Stimulated activated CD8-positive, alpha-beta memory T cell treated with anti-CD3 and anti-CD28 coated beads, Interleukin-4, amount 100 ng/mL, for 24 hours (primary cell): ENCODE results near the gene STAT3.
"Not testable (repeated sequence)": the region's sequence is repeated elsewhere in the genome, so short reads cannot be mapped to it uniquely, and the experiment has no call there.

Experiments
- DNase-seq: peaks from one replicate; pipeline ENCODE4 v3.0.0-alpha.2; 2020; ENCODE audit warnings: low read depth

STAT3 gene

GRCh38 chr17:42408061-42408460, 19.8 kb upstream of the STAT3 start:
- no peak for DNase-seq

- DNase-seq = peak; percentile 40
These were observed 19.1 kb upstream of the STAT3 start for GRCh38 chr17:42407289-42407836.

- DNase-seq = no peak
These were observed 18.5 kb upstream of the STAT3 start for GRCh38 chr17:42406615-42407288.

- peak; percentile 71 for DNase-seq
These were observed 17.8 kb upstream of the STAT3 start for GRCh38 chr17:42405963-42406495.

- no peak for DNase-seq
These were observed 16.8 kb upstream of the STAT3 start for GRCh38 chr17:42405076-42405475.

- DNase-seq = no peak
These were observed 16.2 kb upstream of the STAT3 start for GRCh38 chr17:42404326-42405055.

GRCh38 chr17:42403150-42403549, 14.9 kb upstream of the STAT3 start:
- DNase-seq = peak; percentile 45

GRCh38 chr17:42402117-42402516, 13.9 kb upstream of the STAT3 start:
- no peak for DNase-seq

GRCh38 chr17:42400844-42401375, 12.7 kb upstream of the STAT3 start:
- not testable (repeated sequence) for DNase-seq

- no peak for DNase-seq
These were observed 12.0 kb upstream of the STAT3 start for GRCh38 chr17:42399948-42400843.

GRCh38 chr17:42399121-42399520, 10.9 kb upstream of the STAT3 start:
- DNase-seq = no peak

- DNase-seq = not testable (repeated sequence)
These were observed 7.4 kb upstream of the STAT3 start for GRCh38 chr17:42395601-42396000.

- DNase-seq = no peak
These were observed 6.6 kb upstream of the STAT3 start for GRCh38 chr17:42394838-42395237.

GRCh38 chr17:42392692-42393415, 4.6 kb upstream of the STAT3 start:
- no peak for DNase-seq

- DNase-seq = not testable (repeated sequence)
These were observed 3.2 kb upstream of the STAT3 start for GRCh38 chr17:42391439-42391838.

- no peak for DNase-seq
These were observed 1.7 kb upstream of the STAT3 start for GRCh38 chr17:42389899-42390298.

- DNase-seq = no peak
These were observed 834 bp upstream of the STAT3 start for GRCh38 chr17:42389135-42389417.

GRCh38 chr17:42387661-42388380, 421 bp downstream of the STAT3 start:
- peak; percentile 20 for DNase-seq

- DNase-seq = no peak
These were observed 1.2 kb downstream of the STAT3 start for GRCh38 chr17:42386777-42387657.

GRCh38 chr17:42381898-42382297, 6.3 kb downstream of the STAT3 start:
- DNase-seq = no peak
